WERI-Rb-1 (cell line): ENCODE measurements around the gene KNDC1.

Experiments used
- DNase-seq: peaks from one replicate; pipeline ENCODE4 v3.0.0-alpha.2; 2020
- H3K27ac ChIP-seq: fragments of 250-450 bp; sonication (Bioruptor Pico); 2 replicates; pipeline ENCODE4 v1.5.1; 2020; ENCODE audit warnings: mild to moderate bottlenecking, moderate library complexity
- H3K27me3 ChIP-seq: fragments of 250-450 bp; sonication (Bioruptor Pico); 2 replicates; pipeline ENCODE4 v1.5.1; 2021; ENCODE audit warnings: mild to moderate bottlenecking, low read depth, moderate library complexity; ENCODE audit not compliant: insufficient read depth, severe bottlenecking
- H3K36me3 ChIP-seq: fragments of 250-450 bp; sonication (Bioruptor Pico); 2 replicates; pipeline ENCODE4 v1.5.1; 2020; ENCODE audit warnings: mild to moderate bottlenecking, moderate library complexity
- H3K4me3 ChIP-seq: 2 replicates; pipeline ENCODE4 v1.5.1; 2011; ENCODE audit warnings: low read depth, mild to moderate bottlenecking, control low read depth, low read length
- H3K9me3 ChIP-seq: fragments of 250-450 bp; sonication (Bioruptor Pico); 2 replicates; pipeline ENCODE4 v1.5.1; 2021; ENCODE audit warnings: mild to moderate bottlenecking, moderate library complexity; ENCODE audit not compliant: severe bottlenecking
- CTCF ChIP-seq: IDR thresholded peaks from 2 replicates; pipeline ENCODE4 v1.5.1; 2011; ENCODE audit warnings: low read depth, mild to moderate bottlenecking, control low read depth, inconsistent platforms, low read length

Gene KNDC1

GRCh38 chr10:133139551-133140065 is 20.4 kb upstream of the KNDC1 start:
- Histone ChIP-seq H3K27me3 (no peaks in the 10 kb centered on the region), H3K9me3 (no peaks in the 10 kb centered on the region), H3K36me3 (no peaks in the 10 kb centered on the region), H3K27ac (no peak overlapping the region), H3K4me3 (no peak overlapping the region)
- peak; percentile 6 for DNase-seq
- no peak for TF ChIP-seq CTCF

GRCh38 chr10:133140417-133141143 is 19.4 kb upstream of the KNDC1 start:
- no peaks in the 10 kb centered on the region for H3K27me3 ChIP-seq
- no peak for TF ChIP-seq CTCF

GRCh38 chr10:133141144-133141957 is 18.7 kb upstream of the KNDC1 start:
- Histone ChIP-seq H3K9me3 (no peaks in the 10 kb centered on the region), H3K27ac (no peak overlapping the region), H3K4me3 (no peak overlapping the region), H3K27me3 (no peaks in the 10 kb centered on the region), H3K36me3 (no peaks in the 10 kb centered on the region)
- no peak for DNase-seq
- no peak for TF ChIP-seq CTCF

More at GRCh38 chr10:133140417-133141143, 19.4 kb upstream of the KNDC1 start:
- no peak overlapping the region for H3K4me3 ChIP-seq
- no peak overlapping the region for H3K27ac ChIP-seq
- no peaks in the 10 kb centered on the region for H3K9me3 ChIP-seq
- no peaks in the 10 kb centered on the region for H3K36me3 ChIP-seq
- DNase-seq: no peak

GRCh38 chr10:133141958-133142340 is 18.1 kb upstream of the KNDC1 start:
- DNase-seq: no peak
- Histone ChIP-seq H3K27ac (no peak overlapping the region), H3K9me3 (no peaks in the 10 kb centered on the region), H3K27me3 (no peaks in the 10 kb centered on the region), H3K4me3 (no peak overlapping the region), H3K36me3 (no peaks in the 10 kb centered on the region)
- TF ChIP-seq CTCF: no peak

GRCh38 chr10:133142523-133143199 is 17.4 kb upstream of the KNDC1 start:
- DNase-seq: no peak
- Histone ChIP-seq H3K9me3 (peaks cover 5% of the 10 kb centered on the region), H3K27ac (no peak overlapping the region), H3K27me3 (no peaks in the 10 kb centered on the region), H3K36me3 (no peaks in the 10 kb centered on the region), H3K4me3 (no peak overlapping the region)
- no peak for TF ChIP-seq CTCF
